Tracheal epithelial cell (primary cell): ENCODE data around the gene PDGFD. TPM values are rescaled to one million over a fixed set of nuclear protein-coding genes. Genes with fewer than 3 reads are reported as not detected.

ENCODE experiments used
- total RNA-seq: library from RNA; depleted of rRNA; stranded (reverse); fragments of >200 nt; gene quantifications from 2 replicates; pipeline ENCODE4 v1.2.1, GENCODE V29; 2014

The PDGFD gene
- total RNA-seq, result under 0.01 and 0.48 TPM in 2 replicates

DNA sequence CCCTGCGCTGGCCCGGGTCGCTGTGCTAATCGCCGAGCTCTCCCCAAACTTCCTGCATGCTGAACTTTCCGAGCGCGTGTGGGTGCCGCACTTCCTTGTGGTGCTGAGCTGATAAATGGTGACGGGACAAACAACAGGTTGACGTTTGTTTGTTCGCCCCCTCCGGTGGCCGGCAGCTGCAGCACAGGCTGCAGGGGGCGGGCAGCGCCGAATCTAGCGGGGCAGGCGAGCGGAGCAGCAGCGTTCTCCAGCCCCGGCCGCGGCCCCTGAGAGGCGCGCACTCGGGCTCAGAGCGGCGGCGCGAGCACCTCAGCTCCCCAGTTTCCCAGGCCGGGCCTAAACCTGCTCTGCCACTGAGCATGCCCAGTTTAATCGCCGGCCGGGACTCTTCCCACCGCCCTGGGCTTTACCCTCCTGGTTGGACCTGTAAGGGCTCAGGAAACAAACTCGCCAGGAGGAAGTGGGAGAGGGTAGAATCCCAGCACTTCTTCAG, at the start of gene PDGFD:
PDGFD (minus strand) TSS at position 120 of the 493 bp plus-strand sequence.

GRCh38 chr11:104036588-104036987, 127.4 kb downstream of the PDGFD start, which contains the start of gene DDI1:
Gene DDI1 (plus strand): TSS chr11:104036640. CDS start chr11:104036823, 183 bp downstream.

Other genes starting within 250 kb of the PDGFD start
- gene DDI1, start 127.5 kb downstream of the PDGFD start, total RNA-seq, result not detected in 2 replicates